Stimulated activated CD4-positive, alpha-beta T cell treated with anti-CD3 and anti-CD28 coated beads, Interleukin-4, amount 100 ng/mL, for 24 hours (primary cell): ENCODE data around the gene AGGF1.
"Not testable (repeated sequence)": the region's sequence is repeated elsewhere in the genome, so short reads cannot be mapped to it uniquely, and the experiment has no call there.

Source experiments
- DNase-seq: peaks from one replicate; pipeline ENCODE4 v3.0.0-alpha.2; 2020

AGGF1 gene, protein sequence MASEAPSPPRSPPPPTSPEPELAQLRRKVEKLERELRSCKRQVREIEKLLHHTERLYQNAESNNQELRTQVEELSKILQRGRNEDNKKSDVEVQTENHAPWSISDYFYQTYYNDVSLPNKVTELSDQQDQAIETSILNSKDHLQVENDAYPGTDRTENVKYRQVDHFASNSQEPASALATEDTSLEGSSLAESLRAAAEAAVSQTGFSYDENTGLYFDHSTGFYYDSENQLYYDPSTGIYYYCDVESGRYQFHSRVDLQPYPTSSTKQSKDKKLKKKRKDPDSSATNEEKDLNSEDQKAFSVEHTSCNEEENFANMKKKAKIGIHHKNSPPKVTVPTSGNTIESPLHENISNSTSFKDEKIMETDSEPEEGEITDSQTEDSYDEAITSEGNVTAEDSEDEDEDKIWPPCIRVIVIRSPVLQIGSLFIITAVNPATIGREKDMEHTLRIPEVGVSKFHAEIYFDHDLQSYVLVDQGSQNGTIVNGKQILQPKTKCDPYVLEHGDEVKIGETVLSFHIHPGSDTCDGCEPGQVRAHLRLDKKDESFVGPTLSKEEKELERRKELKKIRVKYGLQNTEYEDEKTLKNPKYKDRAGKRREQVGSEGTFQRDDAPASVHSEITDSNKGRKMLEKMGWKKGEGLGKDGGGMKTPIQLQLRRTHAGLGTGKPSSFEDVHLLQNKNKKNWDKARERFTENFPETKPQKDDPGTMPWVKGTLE

GRCh38 chr5:77030097-77031071 lies at the start of gene AGGF1:
Gene AGGF1, plus strand, starts transcription at chr5:77030404. Its CDS starts 363 bp downstream, at chr5:77030767.
- DNase-seq, result peak; percentile 94

- DNase-seq, result no peak
Observed at GRCh38 chr5:76980518-76981144, 49.6 kb upstream of the AGGF1 start.

GRCh38 chr5:76982450-76982849 lies 47.8 kb upstream of the AGGF1 start:
- DNase-seq, result no peak

GRCh38 chr5:76983468-76983867 lies 46.7 kb upstream of the AGGF1 start:
- no peak for DNase-seq

DNA sequence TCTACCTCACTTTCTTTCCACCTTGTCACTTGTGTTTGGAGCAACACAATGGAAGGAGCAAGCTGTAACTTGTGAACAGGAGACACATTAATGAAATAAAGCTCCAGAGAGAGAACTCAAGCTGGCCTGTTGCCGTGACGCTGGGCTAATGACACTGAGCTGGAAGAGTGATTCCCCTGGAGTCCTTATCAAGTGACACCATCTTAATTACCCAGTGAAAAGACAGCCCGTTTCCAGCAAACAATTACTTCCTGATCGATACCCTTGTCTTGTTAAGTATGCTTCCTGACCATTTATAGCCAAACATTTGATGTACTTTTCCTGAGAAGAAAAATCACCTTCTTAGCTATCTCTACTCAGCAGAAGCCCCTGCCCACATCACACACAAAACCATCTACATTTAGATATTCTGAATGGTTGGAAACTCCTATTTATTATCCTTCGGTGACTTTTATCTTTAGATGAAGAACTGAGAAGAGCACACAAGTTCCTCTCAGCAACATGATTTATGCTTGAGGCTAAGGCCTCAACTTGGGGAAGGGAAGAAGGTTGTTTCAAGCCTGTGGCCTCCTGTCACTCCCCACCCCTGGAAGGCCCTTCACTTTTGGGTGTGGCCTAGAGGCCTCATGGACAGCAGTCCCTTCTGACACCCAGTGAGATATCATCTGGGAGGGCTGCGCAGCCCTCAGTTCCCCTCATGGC lies 43.2 kb upstream of the AGGF1 start:
- DNase-seq, result no peak

DNA sequence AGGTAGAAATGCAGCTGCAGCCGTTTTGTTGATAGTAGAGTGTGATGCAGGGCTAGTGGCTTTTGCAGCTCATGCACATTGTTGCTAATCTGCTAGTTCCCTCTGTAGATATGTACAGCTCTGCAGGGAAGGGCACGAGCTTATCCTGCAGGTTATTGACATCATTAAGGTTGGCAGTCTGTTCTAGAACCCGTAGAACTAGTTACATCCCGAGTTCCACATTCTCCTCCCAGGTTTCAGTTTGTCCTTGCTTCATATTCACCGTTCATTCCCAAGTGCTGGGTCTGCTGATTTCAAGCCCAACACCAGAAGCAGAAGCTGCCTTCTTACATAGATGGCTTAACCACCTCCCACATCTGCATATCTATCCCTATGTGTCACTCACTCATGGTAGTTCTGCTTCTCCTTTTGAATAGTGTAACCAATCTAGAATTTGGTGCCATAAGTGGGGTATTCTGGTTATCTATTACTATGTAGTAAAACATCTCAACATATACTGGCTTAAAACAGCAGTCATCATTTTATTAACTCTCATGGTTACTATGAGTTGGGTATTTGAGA lies 39.2 kb upstream of the AGGF1 start:
- DNase-seq, result no peak

DNA sequence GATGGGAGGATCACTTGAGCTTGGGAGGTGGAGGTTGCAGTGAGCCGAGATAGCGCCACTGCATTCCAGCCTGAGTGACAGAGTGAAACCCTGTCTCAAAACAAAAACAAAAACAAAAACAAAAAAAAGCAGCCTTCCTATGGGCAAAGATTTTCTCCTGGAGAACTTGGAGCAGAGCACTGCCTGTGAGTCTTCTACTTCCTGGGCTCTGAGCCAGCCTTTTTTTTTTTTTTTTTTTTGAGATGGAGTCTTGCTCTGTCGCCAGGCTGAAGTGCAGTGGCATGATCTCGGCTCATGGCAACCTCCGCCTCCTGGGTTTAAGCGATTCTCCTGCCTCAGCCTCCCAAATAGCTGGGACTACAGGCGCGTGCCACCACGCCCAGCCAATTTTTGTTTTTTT lies 36.8 kb upstream of the AGGF1 start:
- not testable (repeated sequence) for DNase-seq

DNA sequence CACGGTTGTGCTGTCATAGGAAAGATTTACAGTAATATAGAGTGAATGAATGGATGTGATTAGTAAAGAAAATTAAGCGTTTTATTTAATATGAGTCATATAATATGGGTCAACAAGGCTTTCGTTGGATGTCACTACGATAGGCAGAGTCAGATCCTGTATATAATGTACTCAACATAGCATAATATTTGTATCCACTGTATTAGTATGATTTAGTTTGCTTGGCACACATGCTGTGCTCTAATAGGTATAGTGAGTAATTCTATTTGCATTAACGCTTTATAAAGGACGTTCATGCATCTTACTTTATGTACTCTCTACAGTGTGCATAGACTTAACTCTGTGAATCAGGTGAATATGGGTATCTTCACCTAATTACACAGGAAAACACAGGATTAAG lies 35.9 kb upstream of the AGGF1 start:
- no peak for DNase-seq

- not testable (repeated sequence) for DNase-seq
Observed at GRCh38 chr5:76998251-76998650, 32.0 kb upstream of the AGGF1 start.

DNA sequence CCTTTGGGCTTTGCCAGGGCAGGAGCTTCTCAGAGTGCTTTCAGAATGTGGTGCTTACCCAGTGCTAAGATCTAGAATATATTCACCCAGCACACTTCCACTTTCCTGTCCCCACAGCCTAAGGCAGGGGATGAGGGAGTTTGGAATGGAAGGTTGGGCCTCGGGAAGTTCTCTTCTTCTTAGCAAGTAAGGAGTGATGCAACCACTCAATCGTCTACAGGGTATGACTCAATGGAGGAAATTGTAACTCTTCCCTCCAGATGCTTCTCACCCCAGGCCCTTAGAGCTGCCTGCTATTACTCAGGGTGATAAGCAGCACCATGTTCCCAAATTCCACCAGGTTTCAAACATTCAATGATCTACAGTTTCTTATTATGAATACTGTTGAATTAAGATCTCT lies 30.8 kb upstream of the AGGF1 start:
- no peak for DNase-seq

GRCh38 chr5:77003246-77003645 lies 27.0 kb upstream of the AGGF1 start:
- no peak for DNase-seq

- DNase-seq, result no peak
Observed at GRCh38 chr5:77006124-77006523, 24.1 kb upstream of the AGGF1 start.

DNA sequence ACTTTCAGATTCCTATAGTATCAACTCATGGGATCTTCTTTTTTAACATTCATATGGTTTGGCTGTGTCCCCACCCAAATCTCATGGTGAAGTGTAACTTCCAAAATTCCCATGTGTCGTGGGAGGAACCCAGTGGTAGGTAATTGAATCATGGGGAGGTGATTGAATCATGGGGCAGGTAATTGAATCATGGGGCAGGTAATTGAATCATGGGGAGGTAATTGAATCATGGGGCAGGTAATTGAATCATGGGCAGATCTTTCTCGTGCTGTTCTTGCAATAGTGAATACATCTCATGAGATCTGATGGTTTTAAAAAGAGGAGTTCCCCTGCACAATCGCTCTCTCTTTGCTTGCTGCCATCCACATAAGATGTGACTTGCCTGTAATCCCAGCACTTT lies 21.8 kb upstream of the AGGF1 start:
- DNase-seq, result no peak

- no peak for DNase-seq
Observed at GRCh38 chr5:77010243-77010642, 20.0 kb upstream of the AGGF1 start.

GRCh38 chr5:77011498-77011897 lies 18.7 kb upstream of the AGGF1 start:
- DNase-seq, result no peak

GRCh38 chr5:77012601-77013000 lies 17.6 kb upstream of the AGGF1 start:
- no peak for DNase-seq

GRCh38 chr5:77015938-77016569 lies 14.2 kb upstream of the AGGF1 start:
- DNase-seq, result no peak

DNA sequence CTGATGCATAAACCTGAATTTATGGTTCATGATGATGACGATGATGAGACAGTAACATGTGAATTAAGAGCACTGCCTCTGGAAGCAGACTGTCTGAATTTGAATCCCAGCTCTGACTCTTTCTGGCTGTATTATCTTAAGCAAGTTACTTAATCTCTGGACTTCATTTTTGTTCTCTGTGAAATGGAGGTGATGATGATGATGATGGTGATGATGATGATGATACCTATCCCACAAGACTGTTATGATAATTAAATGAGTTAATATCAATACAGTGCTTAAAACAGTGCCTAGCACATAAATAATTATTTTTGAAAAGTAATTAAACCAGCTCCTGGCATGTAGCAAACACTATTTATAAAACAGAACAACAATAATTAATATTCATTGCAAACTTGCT lies 13.2 kb upstream of the AGGF1 start:
- DNase-seq, result no peak

DNA sequence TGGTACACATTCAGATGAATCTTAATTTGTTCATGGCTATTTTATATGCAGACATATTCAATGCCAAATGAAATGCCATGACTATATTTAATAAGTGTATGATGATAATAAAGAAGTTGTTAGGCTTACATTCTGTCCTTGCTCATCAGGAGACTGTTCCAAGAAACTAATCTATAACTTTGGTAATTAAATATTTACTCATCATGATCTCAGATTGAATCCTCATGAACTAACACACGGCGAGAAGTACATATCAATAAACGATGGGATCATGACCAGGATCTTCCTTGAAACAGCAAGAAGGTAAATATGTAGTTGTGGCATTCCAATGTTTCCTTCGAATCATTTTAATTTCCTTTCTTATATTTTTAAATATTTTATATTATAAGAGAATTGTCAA lies 12.5 kb upstream of the AGGF1 start:
- no peak for DNase-seq

GRCh38 chr5:77022511-77023417 lies 7.4 kb upstream of the AGGF1 start:
- no peak for DNase-seq
